ENCODE results near the gene PRPS1.
"Not testable (repeated sequence)": the region's sequence is repeated elsewhere in the genome, so short reads cannot be mapped to it uniquely, and the experiment has no call there.

The PRPS1 gene

GRCh38 chrX:107682256-107682655 is 53.9 kb downstream of the PRPS1 start:
- in situ Hi-C loops (cut with MboI; ENCODE audit: low sequenced_read_pairs, unreplicated experiment): no loop called here
- no peak for TF ChIP-seq CTCF (IDR thresholded peaks at IDR 0.05; ENCODE audit: borderline replicate concordance, control extremely low read depth, extremely low read depth, insufficient read depth, missing control alignments)
- no peak for DNase-seq (ENCODE audit: low spot score)

GRCh38 chrX:107683124-107683895 is 55.0 kb downstream of the PRPS1 start:
- in situ Hi-C loops (cut with MboI; ENCODE audit: low sequenced_read_pairs, unreplicated experiment): no loop called here
- TF ChIP-seq CTCF (IDR thresholded peaks at IDR 0.05; ENCODE audit: borderline replicate concordance, control extremely low read depth, extremely low read depth, insufficient read depth, missing control alignments): no peak
- no peak for DNase-seq (ENCODE audit: low spot score)

- TF ChIP-seq CTCF (IDR thresholded peaks at IDR 0.05; ENCODE audit: borderline replicate concordance, control extremely low read depth, extremely low read depth, insufficient read depth, missing control alignments): no peak
- in situ Hi-C loops (cut with MboI; ENCODE audit: low sequenced_read_pairs, unreplicated experiment): no loop called here
- DNase-seq (ENCODE audit: low spot score): no peak
These were observed 55.6 kb downstream of the PRPS1 start for GRCh38 chrX:107683931-107684330.

GRCh38 chrX:107684956-107685385 is 56.7 kb downstream of the PRPS1 start:
- no peak for DNase-seq (ENCODE audit: low spot score)
- in situ Hi-C loops (cut with MboI; ENCODE audit: low sequenced_read_pairs, unreplicated experiment): no loop called here
- no peak for TF ChIP-seq CTCF (IDR thresholded peaks at IDR 0.05; ENCODE audit: borderline replicate concordance, control extremely low read depth, extremely low read depth, insufficient read depth, missing control alignments)

GRCh38 chrX:107685586-107685985 is 57.3 kb downstream of the PRPS1 start:
- DNase-seq (ENCODE audit: low spot score); in situ Hi-C loops (cut with MboI; ENCODE audit: low sequenced_read_pairs, unreplicated experiment): not testable (repeated sequence)

GRCh38 chrX:107686026-107686425 is 57.7 kb downstream of the PRPS1 start:
- in situ Hi-C loops (cut with MboI; ENCODE audit: low sequenced_read_pairs, unreplicated experiment): no loop called here

More at GRCh38 chrX:107686026-107686425, 57.7 kb downstream of the PRPS1 start:
- DNase-seq (ENCODE audit: low spot score): no peak
- no peak for TF ChIP-seq CTCF (IDR thresholded peaks at IDR 0.05; ENCODE audit: borderline replicate concordance, control extremely low read depth, extremely low read depth, insufficient read depth, missing control alignments)

All from GM13976 (cell line).